Panc1 (cell line): ENCODE measurements around the gene TLDC2. TPM values are rescaled to one million over a fixed set of nuclear protein-coding genes. Genes with fewer than 3 reads are reported as not detected.

ENCODE experiments used
- ATAC-seq: fragments of 200-7000 bp; cut with Tn5 transposase; 2 replicates; pipeline ENCODE4 v1.9.1; 2020; ENCODE audit warnings: mild to moderate bottlenecking, moderate library complexity
- BruUV-seq: library from RNA; stranded (reverse); fragments of 400-500 nt; replicated peaks from 2 replicates; lab custom pipeline; 2021; lab: Mats Ljungman, UMichigan
- CTCF ChIA-PET: fragments of 300-600 bp; sonication (Branson Sonifier 250); formaldehyde crosslinking; loops from one replicate; lab custom pipeline; 2022; ENCODE audit warnings: antibody characterized with exemption; lab: Charles Lee
- POLR2A ChIA-PET: fragments of 300-600 bp; sonication (Branson Sonifier 250); formaldehyde crosslinking; loops from one replicate; lab custom pipeline; 2022; ENCODE audit warnings: antibody characterized with exemption; lab: Charles Lee
- DNase-seq: peaks from one replicate; pipeline ENCODE4 v3.0.0-alpha.2; 2010; ENCODE audit warnings: low read depth, low spot score
- H3K27ac ChIP-seq: 2 replicates; pipeline ENCODE4 v1.5.1; 2011; ENCODE audit warnings: mild to moderate bottlenecking, low read length, inconsistent platforms
- H3K27me3 ChIP-seq: fragments of 200-500 bp; sonication (Bioruptor generic); 2 replicates; pipeline ENCODE4 v1.6.0; 2014; ENCODE audit warnings: low read length, inconsistent platforms; ENCODE audit not compliant: control insufficient read depth, insufficient read depth
- H3K36me3 ChIP-seq: fragments of 200-500 bp; sonication (Bioruptor generic); 2 replicates; pipeline ENCODE4 v1.5.1; 2014; ENCODE audit warnings: inconsistent platforms, mild to moderate bottlenecking, low read length, moderate library complexity; ENCODE audit not compliant: control insufficient read depth, insufficient read depth
- H3K4me1 ChIP-seq: 2 replicates; pipeline ENCODE4 v1.5.1; 2011; ENCODE audit warnings: inconsistent platforms, mild to moderate bottlenecking, low read length, moderate library complexity; ENCODE audit not compliant: control insufficient read depth, insufficient read depth
- H3K4me3 ChIP-seq, 2 experiments: 2 replicates each; pipeline ENCODE4 v1.5.1; 2011 to 2012; ENCODE audit warnings: low read depth in 2 of 2, low read length in 2 of 2, mild to moderate bottlenecking in 2 of 2, inconsistent platforms in 1 of 2, moderate library complexity in 1 of 2
- H3K9me3 ChIP-seq: fragments of 200-500 bp; sonication (Bioruptor generic); 2 replicates; pipeline ENCODE4 v1.5.1; 2014; ENCODE audit warnings: low read depth, mild to moderate bottlenecking, inconsistent platforms, low read length, moderate library complexity; ENCODE audit not compliant: control insufficient read depth, insufficient read depth
- CTCF ChIP-seq: fragments of 450-650 bp; IDR thresholded peaks from 2 replicates; pipeline ENCODE4 v1.5.1; 2017; ENCODE audit warnings: mild to moderate bottlenecking
- POLR2AphosphoS5 ChIP-seq: IDR thresholded peaks from 2 replicates; pipeline ENCODE4 v1.6.1; 2012; ENCODE audit warnings: mild to moderate bottlenecking, low read depth, low read length, moderate library complexity
- REST ChIP-seq, 2 experiments: IDR thresholded peaks; 2 replicates each; pipeline ENCODE4 v1.6.1; 2011 to 2012; ENCODE audit warnings: low read depth in 2 of 2, control low read depth in 1 of 2, low read length in 1 of 2, mild to moderate bottlenecking in 1 of 2, moderate library complexity in 1 of 2; ENCODE audit not compliant: insufficient read depth in 1 of 2
- SIN3A ChIP-seq: IDR thresholded peaks from 2 replicates; pipeline ENCODE4 v1.6.1; 2012; ENCODE audit warnings: low read depth, mild to moderate bottlenecking, low read length, moderate library complexity, borderline replicate concordance; ENCODE audit not compliant: insufficient read depth
- TCF7L2 ChIP-seq: IDR thresholded peaks from 2 replicates; pipeline ENCODE4 v1.6.1; 2011; ENCODE audit warnings: mild to moderate bottlenecking, low read depth, low read length, inconsistent platforms
- in situ Hi-C: cut with HindIII; loops from 2 replicates; pipeline ENCODE4 v1.10.0; 2016; ENCODE audit warnings: low sequenced_read_pairs, low pct_unique_long_range_greater_than_20kb
- intact Hi-C: fragments of 100-400 bp; cut with micrococcal nuclease; formaldehyde crosslinking; loops from one replicate; pipeline ENCODE4 v1.10.0; 2022; ENCODE audit not compliant: unreplicated experiment
- total RNA-seq: library from RNA; stranded (reverse); gene quantifications from one replicate; pipeline ENCODE4 v1.2.1, GENCODE V29; 2021; ENCODE audit not compliant: unreplicated experiment

TLDC2 gene
- total RNA-seq, 1 experiment from 2014 or later: not detected

- DNase-seq (no peak), ATAC-seq (no peak)
- Histone ChIP-seq H3K4me1 (no peaks in the 10 kb centered on the region), H3K4me3 (no peak overlapping the region), H3K27me3 (no peaks in the 10 kb centered on the region), H3K27ac (no peak overlapping the region), H3K36me3 (no peaks in the 10 kb centered on the region), H3K9me3 (no peaks in the 10 kb centered on the region)
- ChIA-PET POLR2A (no interaction called here), CTCF (no interaction called here)
- in situ Hi-C loops: no loop called here
- intact Hi-C loops: no loop called here
- BruUV-seq: no TSS peak
- TF ChIP-seq CTCF (no peak), POLR2AphosphoS5 (no peak), TCF7L2 (no peak), SIN3A (no peak), REST (IDR thresholded peaks at IDR 0.05; ENCODE audit: insufficient read depth in 1 of 2, low read depth in 2 of 2, low read length in 1 of 2) (no peak)
Measured at GRCh38 chr20:36927704-36928103, 51.8 kb downstream of the TLDC2 start.

GRCh38 chr20:36929290-36929689 is 53.4 kb downstream of the TLDC2 start:
- intact Hi-C loops: no loop called here
- H3K4me3 ChIP-seq: no peak overlapping the region
- no peak overlapping the region for H3K27ac ChIP-seq
- ChIA-PET POLR2A (no interaction called here), CTCF (no interaction called here)
- DNase-seq: no peak
- no peaks in the 10 kb centered on the region for H3K36me3 ChIP-seq
- ATAC-seq: no peak
- no peaks in the 10 kb centered on the region for H3K27me3 ChIP-seq
- in situ Hi-C loops: no loop called here
- no TSS peak for BruUV-seq
- no peak for TF ChIP-seq SIN3A
- no peak for TF ChIP-seq CTCF
- no peak for TF ChIP-seq REST (IDR thresholded peaks at IDR 0.05; ENCODE audit: insufficient read depth in 1 of 2, low read depth in 2 of 2, low read length in 1 of 2)
- no peak for TF ChIP-seq TCF7L2
- TF ChIP-seq POLR2AphosphoS5: no peak
- H3K9me3 ChIP-seq: no peaks in the 10 kb centered on the region
- H3K4me1 ChIP-seq: no peaks in the 10 kb centered on the region
